HCT116 (cell line): ENCODE results near the gene NEUROD2. TPM values are rescaled to one million over a fixed set of nuclear protein-coding genes. Genes with fewer than 3 reads are reported as not detected.

ENCODE experiments used
- ATAC-seq: fragments of 200-7000 bp; cut with Tn5 transposase; 2 replicates; pipeline ENCODE4 v1.9.1; 2020; ENCODE audit warnings: mild to moderate bottlenecking, moderate library complexity
- BruUV-seq: library from RNA; stranded (reverse); fragments of 400-500 nt; replicated peaks from 2 replicates; lab custom pipeline; 2021; lab: Mats Ljungman, UMichigan
- CTCF ChIA-PET: fragments of 300-600 bp; sonication (Branson Sonifier 250); formaldehyde crosslinking; loops from one replicate; lab custom pipeline; 2021; ENCODE audit warnings: antibody characterized with exemption; lab: Charles Lee
- POLR2A ChIA-PET: fragments of 300-600, 350-600 bp; sonication (Branson Sonifier 250); formaldehyde crosslinking; loops from one replicate; lab custom pipeline; 2021; ENCODE audit warnings: antibody characterized with exemption; lab: Charles Lee
- RAD21 ChIA-PET, 2 experiments: fragments of 300-600 bp; sonication (Branson Sonifier 250); formaldehyde crosslinking; loops; one replicate each; lab custom pipeline; 2023; ENCODE audit warnings: low total read pairs in 2 of 2; ENCODE audit not compliant: uncharacterized antibody in 2 of 2, unreplicated experiment in 2 of 2, low non-redundant PET in 1 of 2; lab: Charles Lee
- DNase-seq: peaks from one replicate; pipeline ENCODE4 v3.0.0-alpha.2; 2010; ENCODE audit warnings: low read depth, low spot score
- H2AFZ ChIP-seq: fragments of 200-600 bp; shearing (Covaris generic), sonication (generic); 2 replicates; pipeline ENCODE4 v1.6.1; 2017; ENCODE audit warnings: low read depth, mixed run types, mixed read lengths, antibody characterized with exemption, low read length; ENCODE audit not compliant: poor library complexity, severe bottlenecking
- H3K27ac ChIP-seq: 2 replicates; pipeline ENCODE4 v1.5.1; 2012; ENCODE audit warnings: low read depth, low read length
- H3K27me3 ChIP-seq: fragments of 200-600 bp; sonication (generic); 2 replicates; pipeline ENCODE4 v1.6.1; 2016; ENCODE audit warnings: mixed run types, low read length, mixed read lengths; ENCODE audit not compliant: insufficient read depth
- H3K36me3 ChIP-seq, 2 experiments: fragments of 200-500 bp in 1 of 2; fragments of 200-600 bp in 1 of 2; sonication (Bioruptor generic) in 1 of 2; sonication (generic) in 1 of 2; 2 replicates each; pipeline versions ENCODE4 v1.5.1 to v1.6.1; 2014 to 2016; ENCODE audit warnings: low read length in 2 of 2, inconsistent platforms in 1 of 2, mixed read lengths in 1 of 2, mixed run types in 1 of 2; ENCODE audit not compliant: insufficient read depth in 2 of 2, control insufficient read depth in 1 of 2
- H3K4me1 ChIP-seq, 2 experiments: fragments of 200-600 bp in 1 of 2; sonication (generic) in 1 of 2; 2 replicates each; pipeline versions ENCODE4 v1.5.1 to v1.6.1; 2012 to 2017; ENCODE audit warnings: low read length in 2 of 2, inconsistent platforms in 1 of 2, mild to moderate bottlenecking in 1 of 2, mixed read lengths in 1 of 2, mixed run types in 1 of 2, moderate library complexity in 1 of 2; ENCODE audit not compliant: insufficient read depth in 2 of 2, control insufficient read depth in 1 of 2
- H3K4me2 ChIP-seq: fragments of 200-600 bp; sonication (generic); 2 replicates; pipeline ENCODE4 v1.6.1; 2017; ENCODE audit warnings: mixed run types, low read length, mixed read lengths
- H3K4me3 ChIP-seq, 2 experiments: fragments of 200-600 bp in 1 of 2; sonication (generic) in 1 of 2; replicated peaks in 1 of 2; 2 replicates each; pipeline ENCODE4 v1.5.1; 2011 to 2016; ENCODE audit warnings: low read length in 2 of 2, control low read depth in 1 of 2, low read depth in 1 of 2, mild to moderate bottlenecking in 1 of 2, mixed read lengths in 1 of 2, mixed run types in 1 of 2
- H3K79me2 ChIP-seq: fragments of 200-600 bp; sonication (generic); 2 replicates; pipeline ENCODE4 v1.6.1; 2017; ENCODE audit warnings: mild to moderate bottlenecking, mixed run types, low read length, moderate library complexity, mixed read lengths; ENCODE audit not compliant: insufficient read depth
- H3K9ac ChIP-seq: fragments of 200-600 bp; sonication (generic); 2 replicates; pipeline ENCODE4 v1.6.1; 2016; ENCODE audit warnings: low read length, mixed read lengths
- H3K9me2 ChIP-seq: fragments of 200-600 bp; sonication (generic), shearing (Covaris generic); 2 replicates; pipeline ENCODE4 v1.6.1; 2017; ENCODE audit warnings: mixed run types, mild to moderate bottlenecking, moderate library complexity; ENCODE audit not compliant: insufficient read depth
- H3K9me3 ChIP-seq, 2 experiments: fragments of 200-500 bp in 1 of 2; fragments of 200-600 bp in 1 of 2; sonication (Bioruptor generic) in 1 of 2; sonication (generic) in 1 of 2; 2 replicates each; pipeline ENCODE4 v1.6.1; 2014 to 2017; ENCODE audit warnings: low read length in 2 of 2, mixed read lengths in 2 of 2, inconsistent platforms in 1 of 2, low read depth in 1 of 2, mild to moderate bottlenecking in 1 of 2, mixed run types in 1 of 2, moderate library complexity in 1 of 2; ENCODE audit not compliant: control insufficient read depth in 1 of 2, insufficient read depth in 1 of 2
- H4K20me1 ChIP-seq: fragments of 200-600 bp; sonication (generic), shearing (Covaris generic); 2 replicates; pipeline ENCODE4 v1.6.1; 2017; ENCODE audit warnings: mixed run types, mild to moderate bottlenecking, moderate library complexity; ENCODE audit not compliant: insufficient read depth
- ATF3 ChIP-seq: IDR thresholded peaks from 2 replicates; pipeline ENCODE4 v1.6.1; 2012
- CBX3 ChIP-seq: IDR thresholded peaks from 2 replicates; pipeline ENCODE4 v1.6.1; 2012; ENCODE audit warnings: low read depth
- EGR1 ChIP-seq: IDR thresholded peaks from 2 replicates; pipeline ENCODE4 v1.6.1; 2012; ENCODE audit warnings: low read depth
- ELF1 ChIP-seq: IDR thresholded peaks from 2 replicates; pipeline ENCODE4 v1.6.1; 2012; ENCODE audit warnings: low read depth, borderline replicate concordance
- EZH2 ChIP-seq: fragments of 200-600 bp; sonication (generic); IDR thresholded peaks from 2 replicates; pipeline ENCODE4 v1.6.1; 2017; ENCODE audit warnings: antibody characterized with exemption, mixed run types
- FOSL1 ChIP-seq: IDR thresholded peaks from 2 replicates; pipeline ENCODE4 v1.6.1; 2012; ENCODE audit warnings: low read depth
- JUND ChIP-seq: IDR thresholded peaks from 2 replicates; pipeline ENCODE4 v1.6.1; 2012
- POLR2A ChIP-seq: IDR thresholded peaks from 2 replicates; pipeline ENCODE4 v1.7.0; 2011; ENCODE audit warnings: borderline replicate concordance; ENCODE audit not compliant: insufficient read depth, insufficient read length; ENCODE audit errors: extremely low read depth
- SIN3A ChIP-seq: IDR thresholded peaks from 2 replicates; pipeline ENCODE4 v1.6.1; 2012; ENCODE audit warnings: low read depth
- SP1 ChIP-seq: IDR thresholded peaks from 2 replicates; pipeline ENCODE4 v1.6.1; 2012; ENCODE audit warnings: low read depth
- YY1 ChIP-seq: IDR thresholded peaks from 2 replicates; pipeline ENCODE4 v1.6.1; 2011; ENCODE audit warnings: low read length, low read depth, moderate library complexity, mild to moderate bottlenecking; ENCODE audit not compliant: insufficient replicate concordance; ENCODE audit errors: extremely low read depth
- intact Hi-C: fragments of 100-400 bp; cut with micrococcal nuclease; formaldehyde crosslinking; loops from 2 replicates; pipeline ENCODE4 v1.10.0; 2022
- total RNA-seq: library from RNA; stranded (reverse); gene quantifications from one replicate; pipeline ENCODE4 v1.2.1, GENCODE V29; 2021; ENCODE audit not compliant: unreplicated experiment
- TF ChIP-seq, protein P1 (sequence below): IDR thresholded peaks from 2 replicates; pipeline ENCODE4 v1.6.1; 2012
- TF ChIP-seq, protein P2 (sequence below), 3 experiments: fragments of 200-600 bp in 1 of 3; sonication (generic) in 1 of 3; IDR thresholded peaks in 2 of 3; conservative IDR thresholded peaks in 1 of 3; 2 replicates each; pipeline ENCODE4 v1.5.1; 2012 to 2017; ENCODE audit warnings: low read depth in 2 of 3, low read length in 2 of 3, antibody characterized with exemption in 1 of 3, borderline replicate concordance in 1 of 3, control low read depth in 1 of 3, mild to moderate bottlenecking in 1 of 3, mixed read lengths in 1 of 3, mixed run types in 1 of 3, moderate library complexity in 1 of 3; ENCODE audit not compliant: insufficient read depth in 1 of 3
- TF ChIP-seq, protein P3 (sequence below): IDR thresholded peaks from 2 replicates; pipeline ENCODE4 v1.6.1; 2012; ENCODE audit warnings: low read depth
- TF ChIP-seq, protein P4 (sequence below): IDR thresholded peaks from 2 replicates; pipeline ENCODE4 v1.6.1; 2011; ENCODE audit warnings: mild to moderate bottlenecking, low read length, moderate library complexity; ENCODE audit not compliant: insufficient replicate concordance; ENCODE audit errors: extremely low read depth

The NEUROD2 gene
- total RNA-seq, 1 experiment from 2014 or later: not detected

- no peaks in the 10 kb centered on the region for H3K36me3 ChIP-seq
- ATAC-seq (no peak), DNase-seq (no peak)
- no TSS peak for BruUV-seq
- TF ChIP-seq SIN3A (no peak), EGR1 (no peak), ELF1 (no peak), JUND (no peak), POLR2A (no peak), YY1 (no peak), FOSL1 (no peak), SP1 (no peak), ATF3 (no peak), CBX3 (no peak), EZH2 (no peak)
- TF ChIP-seq, protein P1, sequence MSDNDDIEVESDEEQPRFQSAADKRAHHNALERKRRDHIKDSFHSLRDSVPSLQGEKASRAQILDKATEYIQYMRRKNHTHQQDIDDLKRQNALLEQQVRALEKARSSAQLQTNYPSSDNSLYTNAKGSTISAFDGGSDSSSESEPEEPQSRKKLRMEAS: no peak
- TF ChIP-seq, protein P2, sequence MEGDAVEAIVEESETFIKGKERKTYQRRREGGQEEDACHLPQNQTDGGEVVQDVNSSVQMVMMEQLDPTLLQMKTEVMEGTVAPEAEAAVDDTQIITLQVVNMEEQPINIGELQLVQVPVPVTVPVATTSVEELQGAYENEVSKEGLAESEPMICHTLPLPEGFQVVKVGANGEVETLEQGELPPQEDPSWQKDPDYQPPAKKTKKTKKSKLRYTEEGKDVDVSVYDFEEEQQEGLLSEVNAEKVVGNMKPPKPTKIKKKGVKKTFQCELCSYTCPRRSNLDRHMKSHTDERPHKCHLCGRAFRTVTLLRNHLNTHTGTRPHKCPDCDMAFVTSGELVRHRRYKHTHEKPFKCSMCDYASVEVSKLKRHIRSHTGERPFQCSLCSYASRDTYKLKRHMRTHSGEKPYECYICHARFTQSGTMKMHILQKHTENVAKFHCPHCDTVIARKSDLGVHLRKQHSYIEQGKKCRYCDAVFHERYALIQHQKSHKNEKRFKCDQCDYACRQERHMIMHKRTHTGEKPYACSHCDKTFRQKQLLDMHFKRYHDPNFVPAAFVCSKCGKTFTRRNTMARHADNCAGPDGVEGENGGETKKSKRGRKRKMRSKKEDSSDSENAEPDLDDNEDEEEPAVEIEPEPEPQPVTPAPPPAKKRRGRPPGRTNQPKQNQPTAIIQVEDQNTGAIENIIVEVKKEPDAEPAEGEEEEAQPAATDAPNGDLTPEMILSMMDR (IDR thresholded peaks at IDR 0.05 in 2 of 3, conservative IDR thresholded peaks at IDR 0.05 in 1 of 3; ENCODE audit: borderline replicate concordance in 1 of 3, insufficient read depth in 1 of 3, low read depth in 2 of 3, low read length in 2 of 3): no peak
- TF ChIP-seq, protein P3, sequence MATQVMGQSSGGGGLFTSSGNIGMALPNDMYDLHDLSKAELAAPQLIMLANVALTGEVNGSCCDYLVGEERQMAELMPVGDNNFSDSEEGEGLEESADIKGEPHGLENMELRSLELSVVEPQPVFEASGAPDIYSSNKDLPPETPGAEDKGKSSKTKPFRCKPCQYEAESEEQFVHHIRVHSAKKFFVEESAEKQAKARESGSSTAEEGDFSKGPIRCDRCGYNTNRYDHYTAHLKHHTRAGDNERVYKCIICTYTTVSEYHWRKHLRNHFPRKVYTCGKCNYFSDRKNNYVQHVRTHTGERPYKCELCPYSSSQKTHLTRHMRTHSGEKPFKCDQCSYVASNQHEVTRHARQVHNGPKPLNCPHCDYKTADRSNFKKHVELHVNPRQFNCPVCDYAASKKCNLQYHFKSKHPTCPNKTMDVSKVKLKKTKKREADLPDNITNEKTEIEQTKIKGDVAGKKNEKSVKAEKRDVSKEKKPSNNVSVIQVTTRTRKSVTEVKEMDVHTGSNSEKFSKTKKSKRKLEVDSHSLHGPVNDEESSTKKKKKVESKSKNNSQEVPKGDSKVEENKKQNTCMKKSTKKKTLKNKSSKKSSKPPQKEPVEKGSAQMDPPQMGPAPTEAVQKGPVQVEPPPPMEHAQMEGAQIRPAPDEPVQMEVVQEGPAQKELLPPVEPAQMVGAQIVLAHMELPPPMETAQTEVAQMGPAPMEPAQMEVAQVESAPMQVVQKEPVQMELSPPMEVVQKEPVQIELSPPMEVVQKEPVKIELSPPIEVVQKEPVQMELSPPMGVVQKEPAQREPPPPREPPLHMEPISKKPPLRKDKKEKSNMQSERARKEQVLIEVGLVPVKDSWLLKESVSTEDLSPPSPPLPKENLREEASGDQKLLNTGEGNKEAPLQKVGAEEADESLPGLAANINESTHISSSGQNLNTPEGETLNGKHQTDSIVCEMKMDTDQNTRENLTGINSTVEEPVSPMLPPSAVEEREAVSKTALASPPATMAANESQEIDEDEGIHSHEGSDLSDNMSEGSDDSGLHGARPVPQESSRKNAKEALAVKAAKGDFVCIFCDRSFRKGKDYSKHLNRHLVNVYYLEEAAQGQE: no peak
- TF ChIP-seq, protein P4, sequence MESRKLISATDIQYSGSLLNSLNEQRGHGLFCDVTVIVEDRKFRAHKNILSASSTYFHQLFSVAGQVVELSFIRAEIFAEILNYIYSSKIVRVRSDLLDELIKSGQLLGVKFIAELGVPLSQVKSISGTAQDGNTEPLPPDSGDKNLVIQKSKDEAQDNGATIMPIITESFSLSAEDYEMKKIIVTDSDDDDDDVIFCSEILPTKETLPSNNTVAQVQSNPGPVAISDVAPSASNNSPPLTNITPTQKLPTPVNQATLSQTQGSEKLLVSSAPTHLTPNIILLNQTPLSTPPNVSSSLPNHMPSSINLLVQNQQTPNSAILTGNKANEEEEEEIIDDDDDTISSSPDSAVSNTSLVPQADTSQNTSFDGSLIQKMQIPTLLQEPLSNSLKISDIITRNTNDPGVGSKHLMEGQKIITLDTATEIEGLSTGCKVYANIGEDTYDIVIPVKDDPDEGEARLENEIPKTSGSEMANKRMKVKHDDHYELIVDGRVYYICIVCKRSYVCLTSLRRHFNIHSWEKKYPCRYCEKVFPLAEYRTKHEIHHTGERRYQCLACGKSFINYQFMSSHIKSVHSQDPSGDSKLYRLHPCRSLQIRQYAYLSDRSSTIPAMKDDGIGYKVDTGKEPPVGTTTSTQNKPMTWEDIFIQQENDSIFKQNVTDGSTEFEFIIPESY: no peak
- ChIA-PET POLR2A (no interaction called here), CTCF (interaction anchor here (0.7 kb wide), 1 partner anchor 148 kb away, joined by 4 read pairs; no protein-coding TSS in a partner anchor), RAD21 (no interaction called here)
- H3K9ac ChIP-seq: no peak overlapping the region
- H2AFZ ChIP-seq: no peak overlapping the region
- intact Hi-C loops: no loop called here
- H3K4me3 ChIP-seq: no peak overlapping the region
- no peaks in the 10 kb centered on the region for H3K27me3 ChIP-seq
- H3K79me2 ChIP-seq: no peaks in the 10 kb centered on the region
- H4K20me1 ChIP-seq: no peaks in the 10 kb centered on the region
- no peaks in the 10 kb centered on the region for H3K9me2 ChIP-seq
- no peak overlapping the region for H3K27ac ChIP-seq
- no peaks in the 10 kb centered on the region for H3K4me1 ChIP-seq
- no peaks in the 10 kb centered on the region for H3K9me3 ChIP-seq
- no peak overlapping the region for H3K4me2 ChIP-seq
Measured at GRCh38 chr17:39580082-39580468, 27.6 kb downstream of the NEUROD2 start.
